ENCODE measurements around the gene GATD1. TPM values are rescaled to one million over a fixed set of nuclear protein-coding genes. Genes with fewer than 3 reads are reported as not detected.

GATD1 gene
- polyA plus RNA-seq, 3 donors from 2014 or later = 5.8 to 9.7 (median 6.7) TPM

- Mint-ChIP-seq H3K9me3 (no peaks in the 10 kb centered on the region), H3K27ac (no peak overlapping the region), H3K4me1 (peaks cover 6 to 20% of the 10 kb centered on the region in 2 donors), H3K27me3 (ENCODE audit: low read depth in 3 of 3) (peaks cover 0 to 7% (median 2%) of the 10 kb centered on the region in 3 donors), H3K36me3 (no peaks in the 10 kb centered on the region), H3K4me3 (no peak overlapping the region)
- DNase-seq = no peak
Measured at GRCh38 chr11:773425-773824, 3.9 kb downstream of the GATD1 start.

GRCh38 chr11:772429-773390, 4.6 kb downstream of the GATD1 start:
- no peak overlapping the region for H3K4me3 Mint-ChIP-seq
- H3K4me1 Mint-ChIP-seq = peaks cover 6 to 14% of the 10 kb centered on the region in 2 donors
- no peak for DNase-seq
- peaks cover 2 to 7% (median 2%) of the 10 kb centered on the region in 3 donors for H3K27me3 Mint-ChIP-seq (ENCODE audit: low read depth in 3 of 3)
- H3K36me3 Mint-ChIP-seq = no peaks in the 10 kb centered on the region
- H3K9me3 Mint-ChIP-seq = no peaks in the 10 kb centered on the region
- H3K27ac Mint-ChIP-seq = no peak overlapping the region

- no peak overlapping the region for H3K4me3 Mint-ChIP-seq
- no peaks in the 10 kb centered on the region for H3K36me3 Mint-ChIP-seq
- no peak for DNase-seq
- peaks cover 6 to 14% of the 10 kb centered on the region in 2 donors for H3K4me1 Mint-ChIP-seq
- H3K27me3 Mint-ChIP-seq (ENCODE audit: low read depth in 3 of 3) = peaks cover 2 to 7% (median 2%) of the 10 kb centered on the region in 3 donors
- H3K9me3 Mint-ChIP-seq = no peaks in the 10 kb centered on the region
- H3K27ac Mint-ChIP-seq = no peak overlapping the region
Measured at GRCh38 chr11:771617-772204, 5.6 kb downstream of the GATD1 start.

GRCh38 chr11:770642-771616, 6.4 kb downstream of the GATD1 start:
- Mint-ChIP-seq H3K9me3 (no peaks in the 10 kb centered on the region), H3K4me1 (peaks cover 6 to 8% of the 10 kb centered on the region in 2 donors), H3K4me3 (no peak overlapping the region), H3K27me3 (ENCODE audit: low read depth in 3 of 3) (peaks cover 2 to 4% (median 2%) of the 10 kb centered on the region in 3 donors), H3K27ac (no peak overlapping the region), H3K36me3 (no peaks in the 10 kb centered on the region)
- DNase-seq = no peak

- Mint-ChIP-seq H3K36me3 (no peaks in the 10 kb centered on the region), H3K27ac (no peak overlapping the region), H3K4me1 (peaks cover 0 to under 1% of the 10 kb centered on the region in 2 donors), H3K4me3 (no peak overlapping the region), H3K9me3 (no peaks in the 10 kb centered on the region), H3K27me3 (ENCODE audit: low read depth in 3 of 3) (peaks cover 0 to 2% (median 0%) of the 10 kb centered on the region in 3 donors)
- DNase-seq = no peak
Measured at GRCh38 chr11:769887-770641, 7.2 kb downstream of the GATD1 start.

GRCh38 chr11:767238-767637, 10.0 kb downstream of the GATD1 start:
- no peak overlapping the region for H3K27ac Mint-ChIP-seq
- no peak overlapping the region for H3K4me3 Mint-ChIP-seq
- H3K9me3 Mint-ChIP-seq = no peaks in the 10 kb centered on the region
- H3K4me1 Mint-ChIP-seq = no peaks in the 10 kb centered on the region
- H3K27me3 Mint-ChIP-seq (ENCODE audit: low read depth in 3 of 3) = peaks cover 0 to 2% (median 0%) of the 10 kb centered on the region in 3 donors
- no peak for DNase-seq
- no peaks in the 10 kb centered on the region for H3K36me3 Mint-ChIP-seq

GRCh38 chr11:766936-767210, 10.4 kb downstream of the GATD1 start:
- Mint-ChIP-seq H3K36me3 (no peaks in the 10 kb centered on the region), H3K27me3 (ENCODE audit: low read depth in 3 of 3) (peaks cover 0 to 2% (median 0%) of the 10 kb centered on the region in 3 donors), H3K4me1 (no peaks in the 10 kb centered on the region), H3K27ac (no peak overlapping the region), H3K4me3 (no peak overlapping the region), H3K9me3 (no peaks in the 10 kb centered on the region)
- DNase-seq = no peak

DNA sequence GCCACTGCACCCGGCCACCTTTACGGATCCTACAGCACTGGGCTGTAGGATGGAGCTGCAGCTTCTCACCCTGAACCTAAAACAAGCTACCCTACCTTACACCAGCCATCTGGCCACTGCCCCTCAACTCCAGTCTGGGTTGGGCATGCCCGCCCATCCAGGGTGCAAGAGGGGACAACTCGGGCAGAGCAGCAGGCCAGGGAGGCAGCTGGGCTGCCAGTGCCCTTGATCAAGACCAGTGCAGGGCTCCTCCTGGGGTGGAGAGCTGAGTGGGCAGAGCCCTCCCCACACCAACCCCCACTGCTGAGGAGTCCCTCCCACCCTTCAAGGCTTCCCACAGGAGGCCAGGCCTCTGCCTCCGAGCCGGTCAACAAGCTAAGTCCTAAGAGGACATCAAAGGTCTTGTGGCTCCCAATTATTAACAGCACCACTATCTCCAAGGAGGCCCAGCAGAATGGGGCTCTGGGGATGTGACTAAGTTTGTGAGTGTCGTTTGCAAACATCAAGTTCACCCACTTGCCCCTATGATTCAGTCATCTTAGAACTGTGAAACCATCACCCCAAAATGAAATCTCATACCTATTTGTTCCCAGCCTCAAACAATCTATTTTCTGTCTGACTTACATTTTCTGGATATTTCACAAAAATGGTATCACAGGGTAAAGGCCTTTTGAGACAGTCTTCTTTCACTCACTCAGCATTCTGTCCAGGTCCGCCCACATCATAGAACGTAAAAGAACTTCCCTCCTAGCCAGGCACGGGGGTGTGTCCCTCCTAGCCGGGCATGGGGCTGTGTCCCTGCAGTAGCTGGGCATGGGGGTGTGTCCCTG, 11.0 kb downstream of the GATD1 start:
- H3K4me3 Mint-ChIP-seq = no peak overlapping the region
- no peak for DNase-seq
- H3K4me1 Mint-ChIP-seq = no peaks in the 10 kb centered on the region
- no peak overlapping the region for H3K27ac Mint-ChIP-seq
- no peaks in the 10 kb centered on the region for H3K9me3 Mint-ChIP-seq
- H3K36me3 Mint-ChIP-seq = no peaks in the 10 kb centered on the region
- H3K27me3 Mint-ChIP-seq (ENCODE audit: low read depth in 3 of 3) = peaks cover 0 to 2% (median 0%) of the 10 kb centered on the region in 3 donors

DNA sequence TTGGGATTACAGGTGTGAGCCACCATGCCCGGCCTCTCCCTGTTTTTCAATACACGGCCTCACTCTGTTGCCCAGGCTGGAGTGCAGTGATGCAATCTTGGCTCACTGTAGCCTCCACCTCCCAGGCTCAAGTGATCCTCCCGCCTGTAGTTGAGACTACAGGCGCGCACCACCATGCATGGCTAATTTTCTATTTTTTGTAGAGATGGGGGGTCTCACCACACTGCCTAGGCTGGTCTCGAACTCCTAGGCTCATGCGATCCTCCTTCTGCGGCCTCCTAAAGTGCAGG, 11.5 kb downstream of the GATD1 start:
- Mint-ChIP-seq H3K4me3 (no peak overlapping the region), H3K36me3 (no peaks in the 10 kb centered on the region), H3K27ac (no peak overlapping the region), H3K9me3 (no peaks in the 10 kb centered on the region), H3K4me1 (no peaks in the 10 kb centered on the region), H3K27me3 (ENCODE audit: low read depth in 3 of 3) (peaks cover 0 to 2% (median 0%) of the 10 kb centered on the region in 3 donors)
- no peak for DNase-seq

GRCh38 chr11:765025-765801, 12.1 kb downstream of the GATD1 start:
- Mint-ChIP-seq H3K9me3 (no peaks in the 10 kb centered on the region), H3K4me3 (no peak overlapping the region), H3K27ac (peak overlapping the region in 1 of 6 donors; percentile 58), H3K4me1 (no peaks in the 10 kb centered on the region), H3K27me3 (ENCODE audit: low read depth in 3 of 3) (peaks cover 0 to 2% (median 0%) of the 10 kb centered on the region in 3 donors), H3K36me3 (peaks cover 0 to under 1% (median 0%) of the 10 kb centered on the region in 3 donors)
- DNase-seq = peak; percentile 45 to 56 (median 47)

DNA sequence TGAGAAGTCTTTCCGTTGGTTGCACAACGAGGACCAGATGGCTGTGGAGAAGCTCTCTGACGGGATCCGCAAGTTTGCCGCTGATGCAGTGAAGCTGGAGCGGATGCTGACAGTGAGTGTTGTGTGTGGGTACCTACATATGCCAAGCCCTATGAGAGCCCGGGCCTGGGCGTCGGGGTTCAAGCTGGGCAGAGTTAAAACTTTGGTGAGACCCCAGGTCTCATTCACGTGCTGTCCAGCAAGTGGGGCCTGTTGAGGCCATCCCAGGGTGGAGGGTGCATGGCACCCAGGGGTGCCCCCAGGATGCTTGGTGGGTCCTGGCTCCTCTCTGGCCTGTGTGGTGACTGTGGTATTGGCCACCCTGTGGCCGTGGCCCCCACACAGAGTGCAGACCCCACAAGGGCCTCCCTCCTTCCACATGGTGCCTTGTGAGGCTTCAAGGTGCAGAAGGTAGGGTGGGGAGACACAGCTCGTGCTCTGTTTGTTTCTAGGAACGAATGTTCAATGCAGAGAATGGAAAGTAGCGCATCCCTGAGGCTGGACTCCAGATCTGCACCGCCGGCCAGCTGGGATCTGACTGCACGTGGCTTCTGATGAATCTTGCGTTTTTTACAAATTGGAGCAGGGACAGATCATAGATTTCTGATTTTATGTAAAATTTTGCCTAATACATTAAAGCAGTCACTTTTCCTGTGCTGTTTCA, 12.8 kb downstream of the GATD1 start:
- H3K4me3 Mint-ChIP-seq = no peak overlapping the region
- H3K36me3 Mint-ChIP-seq = peaks cover 0 to 6% (median 0%) of the 10 kb centered on the region in 3 donors
- peaks cover 0 to 2% (median 0%) of the 10 kb centered on the region in 3 donors for H3K27me3 Mint-ChIP-seq (ENCODE audit: low read depth in 3 of 3)
- no peak for DNase-seq
- no peak overlapping the region for H3K27ac Mint-ChIP-seq
- H3K4me1 Mint-ChIP-seq = no peaks in the 10 kb centered on the region
- H3K9me3 Mint-ChIP-seq = no peaks in the 10 kb centered on the region

Data from immature natural killer cell (primary cell).